RWPE1 (cell line): ENCODE results near the gene HUWE1.
"Not testable (repeated sequence)": the region's sequence is repeated elsewhere in the genome, so short reads cannot be mapped to it uniquely, and the experiment has no call there.

Source experiments
- CTCF ChIA-PET: fragments of 350-600 bp; sonication (Branson Sonifier 250); formaldehyde crosslinking; extraction: SDS; loops from one replicate; lab custom pipeline; 2021; lab: Yijun Ruan, JAX
- POLR2A ChIA-PET: fragments of 400-600 bp; formaldehyde crosslinking; extraction: SDS; loops from one replicate; lab custom pipeline; 2020; ENCODE audit warnings: antibody characterized with exemption; ENCODE audit not compliant: low non-redundant PET; lab: Yijun Ruan, JAX
- DNase-seq: peaks from one replicate; pipeline ENCODE4 v3.0.0; 2012; ENCODE audit warnings: low spot score
- H3K27ac ChIP-seq: fragments of 450-650 bp; 2 replicates; pipeline ENCODE4 v1.5.1; 2017
- TF ChIP-seq, protein P1 (sequence below): fragments of 450-650 bp; conservative IDR thresholded peaks from 2 replicates; pipeline ENCODE4 v1.5.1; 2017; ENCODE audit warnings: low read depth, mild to moderate bottlenecking

The HUWE1 gene

DNA sequence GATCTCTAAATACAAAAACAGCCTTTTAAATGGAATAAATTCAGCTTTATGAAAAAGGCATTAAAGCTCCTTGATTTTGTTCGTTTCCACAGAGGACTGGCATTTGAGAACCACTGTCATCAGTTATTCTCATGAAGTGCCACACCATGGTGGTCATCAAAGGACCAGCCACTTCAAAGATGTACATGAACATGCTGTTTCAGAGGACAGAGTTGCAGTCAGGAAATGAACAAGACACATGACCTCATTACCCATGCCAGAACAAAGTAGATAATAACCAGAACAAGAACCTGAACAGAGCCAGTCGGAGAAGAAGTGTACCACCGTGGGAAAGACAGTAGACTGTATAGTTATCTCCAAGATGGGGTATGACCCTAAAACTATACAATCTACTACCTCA, 129.7 kb downstream of the HUWE1 start:
- ChIA-PET CTCF (no interaction called here), POLR2A (no interaction called here)
- H3K27ac ChIP-seq = no peak overlapping the region
- TF ChIP-seq, protein P1, sequence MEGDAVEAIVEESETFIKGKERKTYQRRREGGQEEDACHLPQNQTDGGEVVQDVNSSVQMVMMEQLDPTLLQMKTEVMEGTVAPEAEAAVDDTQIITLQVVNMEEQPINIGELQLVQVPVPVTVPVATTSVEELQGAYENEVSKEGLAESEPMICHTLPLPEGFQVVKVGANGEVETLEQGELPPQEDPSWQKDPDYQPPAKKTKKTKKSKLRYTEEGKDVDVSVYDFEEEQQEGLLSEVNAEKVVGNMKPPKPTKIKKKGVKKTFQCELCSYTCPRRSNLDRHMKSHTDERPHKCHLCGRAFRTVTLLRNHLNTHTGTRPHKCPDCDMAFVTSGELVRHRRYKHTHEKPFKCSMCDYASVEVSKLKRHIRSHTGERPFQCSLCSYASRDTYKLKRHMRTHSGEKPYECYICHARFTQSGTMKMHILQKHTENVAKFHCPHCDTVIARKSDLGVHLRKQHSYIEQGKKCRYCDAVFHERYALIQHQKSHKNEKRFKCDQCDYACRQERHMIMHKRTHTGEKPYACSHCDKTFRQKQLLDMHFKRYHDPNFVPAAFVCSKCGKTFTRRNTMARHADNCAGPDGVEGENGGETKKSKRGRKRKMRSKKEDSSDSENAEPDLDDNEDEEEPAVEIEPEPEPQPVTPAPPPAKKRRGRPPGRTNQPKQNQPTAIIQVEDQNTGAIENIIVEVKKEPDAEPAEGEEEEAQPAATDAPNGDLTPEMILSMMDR = no peak
- no peak for DNase-seq

DNA sequence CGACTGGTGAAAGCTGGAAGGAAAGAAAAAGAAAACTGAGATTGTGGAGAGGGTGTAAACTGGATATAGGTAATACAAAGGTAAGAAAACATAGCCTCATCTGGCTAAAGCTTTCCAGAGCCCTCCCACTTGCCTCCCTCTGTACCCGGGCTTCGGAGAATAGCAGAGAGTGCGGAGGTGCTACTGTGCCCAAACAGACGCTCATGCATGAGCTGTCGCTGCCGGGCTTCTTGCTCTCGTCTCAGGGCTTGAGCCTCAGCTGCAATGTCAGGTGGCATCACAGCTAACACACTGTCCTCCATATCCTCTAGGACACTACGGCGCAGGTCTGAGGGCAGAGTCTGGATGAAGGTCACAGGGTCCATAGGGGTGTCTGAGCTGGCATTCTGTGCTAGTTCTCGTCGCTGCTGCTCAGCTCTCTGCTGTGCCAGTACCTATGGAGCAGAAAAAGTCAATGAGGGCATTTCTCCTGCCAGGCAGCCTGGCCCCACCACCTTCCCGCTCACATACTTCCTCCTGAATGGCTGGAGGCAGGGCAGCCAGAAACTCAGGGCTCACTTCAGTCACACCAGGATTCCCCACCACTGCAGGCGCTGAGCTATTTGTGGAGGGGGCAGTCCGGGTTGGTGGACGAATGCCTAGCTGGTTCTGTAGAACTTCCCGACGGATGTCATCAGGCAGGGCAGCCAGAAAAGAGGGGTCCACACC, 135.6 kb downstream of the HUWE1 start:
- POLR2A ChIA-PET = no interaction called here
- no peak overlapping the region for H3K27ac ChIP-seq
- DNase-seq = no peak
- TF ChIP-seq, protein P1 = no peak
- CTCF ChIA-PET = no interaction called here

DNA sequence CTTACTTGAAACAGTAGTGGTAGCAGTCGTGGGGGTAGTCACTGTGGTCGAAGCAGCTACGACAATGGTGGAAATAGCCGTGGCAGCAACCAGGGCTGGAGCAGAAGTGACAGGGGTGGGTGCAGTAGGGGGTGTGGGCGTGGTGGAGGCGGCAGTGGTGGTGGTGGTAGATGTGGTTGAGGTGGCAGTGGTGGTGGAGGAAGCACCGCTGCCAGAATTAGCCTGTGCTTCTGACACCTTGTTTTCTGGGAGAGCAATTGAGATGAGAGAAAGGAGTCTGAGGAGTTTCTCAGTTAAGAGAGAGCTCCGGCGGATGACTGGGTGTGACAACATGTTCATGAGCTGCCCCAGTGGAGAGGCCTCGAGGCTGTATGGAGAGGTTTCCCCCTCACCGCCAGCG, 138.9 kb downstream of the HUWE1 start:
- ChIA-PET POLR2A (no interaction called here), CTCF (no interaction called here)
- TF ChIP-seq, protein P1 = no peak
- no peak for DNase-seq
- H3K27ac ChIP-seq = no peak overlapping the region

DNA sequence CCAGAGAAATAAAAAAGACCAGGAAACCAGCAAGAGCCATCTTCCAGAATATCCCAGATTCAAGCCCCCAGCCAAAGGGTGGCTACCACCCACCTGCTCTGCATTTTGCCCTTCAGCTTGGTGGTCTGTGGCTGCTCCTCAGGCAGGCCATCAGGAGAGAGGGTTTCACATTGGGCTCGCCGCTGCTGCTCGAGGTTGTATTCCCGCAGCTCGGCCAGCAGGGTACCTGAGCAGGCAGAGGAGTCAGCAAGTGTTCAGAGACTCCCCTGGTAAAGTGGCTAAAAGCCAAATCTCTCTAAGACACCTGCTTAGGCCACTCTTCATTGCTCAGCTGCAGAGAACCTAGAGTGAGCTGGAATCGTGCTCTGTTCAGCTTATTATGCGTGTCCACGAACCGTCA, 141.6 kb downstream of the HUWE1 start:
- no peak for DNase-seq
- TF ChIP-seq, protein P1 = no peak
- ChIA-PET CTCF (no interaction called here), POLR2A (no interaction called here)
- H3K27ac ChIP-seq = no peak overlapping the region

DNA sequence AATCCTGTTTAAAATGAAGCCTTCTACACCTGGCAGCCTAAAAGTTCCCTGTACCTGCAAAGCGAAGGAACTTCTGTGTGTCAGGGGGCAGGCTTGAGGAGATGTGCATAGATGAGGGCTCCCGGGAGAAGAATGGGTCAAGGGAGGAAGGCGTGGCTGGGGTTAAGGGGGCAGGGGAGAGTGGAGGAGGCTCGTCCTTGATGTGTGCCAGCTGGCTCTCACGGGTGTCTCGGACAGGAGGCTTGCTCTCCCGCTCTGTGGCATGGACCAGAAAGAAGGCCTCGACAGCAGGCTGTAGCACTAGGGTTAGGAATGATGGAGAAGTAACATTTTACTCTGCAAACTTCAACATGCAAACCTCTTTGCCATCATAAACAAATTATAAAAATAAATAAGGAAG, 147.7 kb downstream of the HUWE1 start:
- H3K27ac ChIP-seq = no peak overlapping the region
- TF ChIP-seq, protein P1 = no peak
- CTCF ChIA-PET = no interaction called here
- POLR2A ChIA-PET = no interaction called here
- DNase-seq = no peak

DNA sequence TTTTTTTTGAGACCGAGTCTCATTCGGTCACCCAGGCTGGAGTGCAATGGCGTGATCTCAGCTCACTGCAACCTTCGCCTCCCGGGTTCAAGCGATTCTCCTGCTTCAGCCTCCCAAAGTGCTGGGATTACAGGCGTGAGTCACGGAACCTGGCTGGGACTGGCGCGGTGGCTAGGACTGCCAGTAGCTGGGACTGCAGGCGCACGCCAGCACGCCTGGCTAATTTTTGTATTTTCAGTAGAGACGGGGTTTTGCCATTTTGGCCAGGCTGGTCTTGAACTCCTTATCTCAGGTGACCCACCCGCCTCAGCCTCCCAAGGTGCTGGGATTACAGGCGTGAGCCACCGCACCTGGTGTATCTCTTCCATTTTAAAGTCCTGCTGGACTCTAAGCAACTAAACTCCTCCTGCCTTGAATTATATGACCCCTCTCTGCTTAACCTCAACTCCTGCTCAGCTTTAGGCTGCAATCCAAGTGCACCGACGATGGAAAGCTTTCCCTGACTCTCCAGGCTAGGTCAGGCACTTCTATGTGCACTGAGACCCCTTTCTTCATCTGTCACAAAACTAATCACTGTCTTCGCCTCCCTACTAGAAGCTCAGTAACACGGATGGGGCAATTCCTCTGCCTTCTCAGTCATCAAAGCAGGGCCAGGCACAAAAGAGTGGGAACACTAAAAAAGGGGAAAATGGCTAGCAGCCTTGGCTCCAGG, 155.1 kb downstream of the HUWE1 start:
- POLR2A ChIA-PET, H3K27ac ChIP-seq, CTCF ChIA-PET, DNase-seq: not testable (repeated sequence)

DNA sequence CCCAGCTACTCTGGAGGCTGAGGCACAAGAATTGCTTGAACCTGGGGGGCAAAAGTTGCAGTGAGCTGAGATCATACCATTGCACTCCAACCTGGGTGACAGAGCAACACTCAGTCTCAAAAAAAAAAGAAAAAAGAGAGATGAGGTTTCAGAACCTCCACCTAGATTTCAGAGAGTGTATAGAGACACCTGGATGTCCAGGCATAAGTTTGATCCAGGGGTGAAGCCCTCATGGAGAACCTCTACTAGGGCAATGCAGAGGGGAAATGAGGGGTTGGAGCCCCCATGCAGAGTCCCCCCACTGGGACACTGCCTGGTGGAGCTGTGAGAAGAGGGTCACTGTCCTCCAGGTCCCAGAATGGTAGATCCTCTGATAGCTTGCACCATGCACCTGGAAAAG, 159.5 kb downstream of the HUWE1 start:
- POLR2A ChIA-PET = no interaction called here
- CTCF ChIA-PET = no interaction called here
- H3K27ac ChIP-seq = no peak overlapping the region
- DNase-seq = no peak
- TF ChIP-seq, protein P1 = no peak
